ENCODE data around the gene ACP2. TPM values are rescaled to one million over a fixed set of nuclear protein-coding genes. Genes with fewer than 3 reads are reported as not detected.

Gene ACP2
- total and polyA plus RNA-seq, 12 donors = 17.2 to 42.6 (median 23.9) TPM

DNA sequence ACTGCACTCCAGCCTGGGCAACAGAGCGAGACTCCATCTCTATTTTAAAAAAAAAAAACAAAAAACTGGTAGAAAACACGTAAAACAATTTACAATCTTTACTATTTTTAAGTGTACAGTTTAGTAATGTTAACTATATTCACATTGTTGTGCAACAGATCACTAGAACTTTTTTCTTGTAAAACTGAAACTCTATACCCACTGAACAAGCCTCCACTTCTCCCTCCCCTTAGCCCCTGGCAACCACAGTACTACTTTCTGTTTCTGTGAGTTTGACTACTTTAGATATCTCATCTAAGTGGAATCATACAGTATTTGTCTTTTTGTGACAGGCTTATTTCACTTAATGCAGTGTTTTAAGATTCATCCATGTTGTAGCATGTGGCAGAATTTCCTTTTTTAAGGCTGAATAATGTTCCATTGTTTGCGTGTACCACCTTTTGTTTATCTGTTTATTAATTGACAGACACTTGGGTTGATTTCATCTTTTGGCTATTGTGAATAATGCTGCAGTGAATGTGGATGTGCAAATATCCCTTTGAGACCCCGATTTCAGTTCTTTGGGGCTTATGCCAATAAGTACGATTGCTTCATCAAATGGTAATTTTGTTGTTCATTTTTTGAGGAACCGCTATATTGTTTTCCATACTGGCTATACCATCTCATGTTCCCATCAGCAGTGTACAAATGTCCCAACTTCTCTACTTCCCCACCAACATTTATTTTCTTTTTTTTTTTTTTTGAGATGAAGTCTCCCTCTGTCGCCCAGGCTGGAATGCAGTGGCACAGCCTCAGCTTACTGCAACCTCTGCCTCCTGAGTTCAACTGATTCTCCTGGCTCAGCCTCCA, 22.8 kb downstream of the ACP2 start:
- intact Hi-C loops (cut with DNase I) = no loop called here
- H3K27ac ChIP-seq = peak overlapping the region in 1 of 10 donors; percentile 66
- no peak for TF ChIP-seq CTCF (IDR thresholded peaks at IDR 0.05)
- H3K4me1 ChIP-seq = peaks cover 0 to 7% (median under 1%) of the 10 kb centered on the region in 9 donors
- ATAC-seq (no peak), DNase-seq (no peak)
- no peak overlapping the region for H3K4me3 ChIP-seq
- H3K27me3 ChIP-seq = no peaks in the 10 kb centered on the region
- WGBS, 2 donors = 92 to 97% methylated on average over 7 of the region's 7 CpGs
- H3K9me3 ChIP-seq = no peaks in the 10 kb centered on the region
- peaks cover 0 to 100% (median 12%) of the 10 kb centered on the region in 9 donors for H3K36me3 ChIP-seq

GRCh38 chr11:47222696-47223095, 25.9 kb downstream of the ACP2 start:
- Histone ChIP-seq H3K9me3 (no peaks in the 10 kb centered on the region), H3K4me1 (peaks cover 0 to 28% (median 9%) of the 10 kb centered on the region in 9 donors), H3K27ac (no peak overlapping the region), H3K27me3 (no peaks in the 10 kb centered on the region), H3K36me3 (peaks cover 0 to 95% (median 12%) of the 10 kb centered on the region in 9 donors), H3K4me3 (no peak overlapping the region)
- no peak for TF ChIP-seq CTCF (IDR thresholded peaks at IDR 0.05)
- WGBS, 2 donors = 94 to 97% methylated on average over 2 of the region's 2 CpGs
- no peak for ATAC-seq
- intact Hi-C loops (cut with DNase I) = loop anchor here in 1 of 10 donors (5.0 kb wide), 1 partner anchor 40 kb away; no protein-coding TSS in a partner anchor
- DNase-seq = no peak

- no peak for DNase-seq
- peaks cover 9 to 49% (median 27%) of the 10 kb centered on the region in 9 donors for H3K4me1 ChIP-seq
- no peaks in the 10 kb centered on the region for H3K27me3 ChIP-seq
- intact Hi-C loops (cut with DNase I) = loop anchor here in 1 of 10 donors (5.0 kb wide), 1 partner anchor 42 kb away; no protein-coding TSS in a partner anchor
- H3K9me3 ChIP-seq = no peaks in the 10 kb centered on the region
- peak in 4 of 8 donors; percentile 34 to 53 (median 44) for ATAC-seq
- no peak overlapping the region for H3K4me3 ChIP-seq
- peak overlapping the region in 4 of 10 donors; percentile 16 to 50 (median 26) for H3K27ac ChIP-seq
- no peak for TF ChIP-seq CTCF (IDR thresholded peaks at IDR 0.05)
- WGBS, 2 donors = 47 to 55% methylated on average over 1 of the region's 1 CpG
- H3K36me3 ChIP-seq = peaks cover 0 to 76% (median 8%) of the 10 kb centered on the region in 9 donors
Observed at GRCh38 chr11:47220401-47220821, 28.2 kb downstream of the ACP2 start.

- DNase-seq = peak; percentile 27 to 28
- 8 to 10% methylated on average over 12 of the region's 12 CpGs for WGBS, 2 donors
- TF ChIP-seq CTCF (IDR thresholded peaks at IDR 0.05) = peak in 1 of 9 donors; percentile 14
- Histone ChIP-seq H3K27me3 (no peaks in the 10 kb centered on the region), H3K27ac (peak overlapping the region in 9 of 10 donors; percentile 80 to 97 (median 91)), H3K9me3 (no peaks in the 10 kb centered on the region), H3K4me3 (peak overlapping the region in 9 of 10 donors; percentile 49 to 85 (median 69)), H3K36me3 (peaks cover 0 to 43% (median 2%) of the 10 kb centered on the region in 9 donors), H3K4me1 (peaks cover 11 to 58% (median 33%) of the 10 kb centered on the region in 9 donors)
- ATAC-seq = peak in 4 of 8 donors; percentile 15 to 37 (median 20)
- intact Hi-C loops (cut with DNase I) = loop anchor here in 1 of 10 donors (5.0 kb wide), 1 partner anchor 41 kb away; the partner anchor contains the start of gene NR1H3
Observed at GRCh38 chr11:47216121-47216798, 32.4 kb downstream of the ACP2 start.
